ENCODE measurements around the gene YARS2.

Gene YARS2

DNA sequence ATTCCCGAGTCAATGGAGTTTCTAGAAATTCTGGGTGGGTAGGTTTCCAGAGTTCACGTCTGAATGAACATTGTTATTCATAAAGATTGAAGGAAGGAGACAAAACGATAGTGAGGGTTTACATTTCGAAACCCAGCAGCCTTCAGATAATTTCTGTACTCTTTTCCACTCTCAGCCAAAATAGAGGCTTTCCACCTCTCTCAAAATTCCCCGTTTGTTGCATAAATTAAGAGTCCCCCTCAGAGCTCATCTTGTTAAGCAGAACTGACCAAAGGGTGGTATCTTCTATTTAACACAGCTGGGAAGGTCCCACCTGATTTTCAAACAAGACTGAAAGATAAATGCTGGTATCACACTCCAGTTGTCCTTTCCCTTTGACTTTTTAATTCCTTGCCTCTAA, 21.5 kb upstream of the YARS2 start:
- Histone ChIP-seq H3K9me3 (ENCODE audit: insufficient read depth, low read depth, low read length) (no peaks in the 10 kb centered on the region), H3K27me3 (ENCODE audit: insufficient read depth, low read length) (no peaks in the 10 kb centered on the region), H3K4me1 (ENCODE audit: insufficient read depth, low read length) (no peaks in the 10 kb centered on the region; the same call in 1 of the 2 replicates), H3K9ac (ENCODE audit: low read depth, low read length) (no peak overlapping the region), H3K36me3 (ENCODE audit: insufficient read depth, low read depth, low read length) (no peaks in the 10 kb centered on the region), H3K4me3 (ENCODE audit: low read length) (no peak overlapping the region), H3K27ac (ENCODE audit: low read length) (no peak overlapping the region)

DNA sequence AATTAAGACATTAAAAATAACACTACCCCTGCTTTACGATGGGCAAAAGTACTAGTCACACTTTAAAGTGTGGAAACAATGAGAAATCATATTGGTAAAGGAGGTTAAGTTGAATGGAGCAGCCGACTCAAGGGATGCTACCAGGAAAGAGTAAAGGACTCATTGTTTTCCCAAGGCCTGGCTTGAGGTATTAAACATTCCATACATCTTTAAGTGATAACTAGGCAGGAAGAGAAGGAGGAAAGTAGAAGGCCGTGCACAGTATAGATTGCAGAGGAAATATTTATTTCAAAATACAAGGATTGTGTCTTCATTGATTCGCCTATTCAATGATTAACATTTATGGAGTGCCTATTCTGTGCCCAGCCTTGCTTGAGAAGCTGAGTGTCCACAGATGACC, 20.6 kb upstream of the YARS2 start:
- Histone ChIP-seq H3K4me1 (ENCODE audit: insufficient read depth, low read length) (no peaks in the 10 kb centered on the region; the same call in 1 of the 2 replicates), H3K9ac (ENCODE audit: low read depth, low read length) (no peak overlapping the region), H3K27ac (ENCODE audit: low read length) (no peak overlapping the region), H3K36me3 (ENCODE audit: insufficient read depth, low read depth, low read length) (no peaks in the 10 kb centered on the region), H3K4me3 (ENCODE audit: low read length) (no peak overlapping the region), H3K9me3 (ENCODE audit: insufficient read depth, low read depth, low read length) (no peaks in the 10 kb centered on the region), H3K27me3 (ENCODE audit: insufficient read depth, low read length) (no peaks in the 10 kb centered on the region)

DNA sequence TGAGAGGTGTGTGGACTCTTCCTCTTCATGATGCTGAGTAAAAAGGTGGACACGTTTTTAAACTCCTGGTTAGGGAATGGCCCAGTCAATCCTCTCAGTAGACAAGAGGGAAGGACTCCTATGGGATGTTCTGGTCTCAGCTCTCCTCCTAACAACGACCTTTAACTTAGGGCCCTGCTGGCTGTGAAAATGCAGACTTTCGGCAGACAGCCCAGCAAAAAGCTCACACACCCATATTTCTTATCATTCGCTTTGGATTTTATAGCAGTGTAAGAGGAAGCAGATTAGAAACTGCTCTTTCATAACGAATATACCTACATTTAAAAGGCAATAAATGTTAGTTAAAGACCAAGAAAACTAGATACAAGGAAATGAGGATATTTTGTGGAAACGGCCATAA, 18.0 kb upstream of the YARS2 start:
- no peaks in the 10 kb centered on the region for H3K27me3 ChIP-seq (ENCODE audit: insufficient read depth, low read length)
- H3K36me3 ChIP-seq (ENCODE audit: insufficient read depth, low read depth, low read length) = no peaks in the 10 kb centered on the region
- H3K4me1 ChIP-seq (ENCODE audit: insufficient read depth, low read length) = no peaks in the 10 kb centered on the region
- H3K9ac ChIP-seq (ENCODE audit: low read depth, low read length) = no peak overlapping the region
- H3K4me3 ChIP-seq (ENCODE audit: low read length) = no peak overlapping the region
- H3K27ac ChIP-seq (ENCODE audit: low read length) = no peak overlapping the region
- no peaks in the 10 kb centered on the region for H3K9me3 ChIP-seq (ENCODE audit: insufficient read depth, low read depth, low read length)

DNA sequence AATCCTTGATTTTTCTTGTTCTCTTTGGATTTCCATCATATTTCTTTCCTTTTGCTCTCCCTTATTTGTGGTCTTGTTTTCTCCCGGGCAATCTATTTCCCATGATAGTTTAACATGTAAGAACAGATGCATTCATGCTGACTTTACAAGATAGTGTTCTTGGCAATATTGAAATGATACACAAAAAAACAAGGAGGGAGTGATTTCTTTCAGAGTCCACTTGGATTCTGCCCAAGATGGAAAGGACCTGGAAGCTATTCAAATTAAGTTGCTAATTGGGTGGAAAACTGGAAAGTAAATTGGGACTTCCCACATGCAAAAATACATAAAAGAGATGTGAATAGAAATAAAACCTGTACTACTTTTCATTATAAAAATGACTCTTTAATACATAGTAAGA, 14.4 kb upstream of the YARS2 start:
- no peaks in the 10 kb centered on the region for H3K27me3 ChIP-seq (ENCODE audit: insufficient read depth, low read length)
- no peak overlapping the region for H3K4me3 ChIP-seq (ENCODE audit: low read length)
- H3K9me3 ChIP-seq (ENCODE audit: insufficient read depth, low read depth, low read length) = no peaks in the 10 kb centered on the region
- no peaks in the 10 kb centered on the region for H3K36me3 ChIP-seq (ENCODE audit: insufficient read depth, low read depth, low read length)
- no peak overlapping the region for H3K9ac ChIP-seq (ENCODE audit: low read depth, low read length)
- H3K27ac ChIP-seq (ENCODE audit: low read length) = no peak overlapping the region
- no peaks in the 10 kb centered on the region for H3K4me1 ChIP-seq (ENCODE audit: insufficient read depth, low read length)

DNA sequence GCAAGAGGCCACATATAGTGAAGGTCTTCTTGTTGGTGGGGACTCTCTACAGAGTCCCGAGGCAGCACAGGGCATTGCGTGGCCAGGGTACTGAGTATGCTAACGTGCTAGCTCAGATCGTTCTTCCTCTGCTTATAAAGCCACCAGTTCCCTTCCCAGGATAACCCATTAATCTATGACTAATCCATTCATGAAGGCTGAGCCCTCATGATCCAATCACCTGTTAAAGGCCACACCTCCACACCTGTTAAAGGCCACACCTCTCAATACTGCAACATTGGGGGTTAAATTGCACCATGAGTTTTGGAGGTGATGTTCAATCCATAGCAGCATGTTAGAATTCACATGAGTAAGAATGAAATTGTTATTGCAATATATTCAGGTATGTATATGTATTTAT, 12.8 kb upstream of the YARS2 start:
- no peak overlapping the region for H3K27ac ChIP-seq (ENCODE audit: low read length)
- H3K9me3 ChIP-seq (ENCODE audit: insufficient read depth, low read depth, low read length) = no peaks in the 10 kb centered on the region
- H3K4me3 ChIP-seq (ENCODE audit: low read length) = no peak overlapping the region
- H3K36me3 ChIP-seq (ENCODE audit: insufficient read depth, low read depth, low read length) = no peaks in the 10 kb centered on the region
- H3K9ac ChIP-seq (ENCODE audit: low read depth, low read length) = no peak overlapping the region
- H3K4me1 ChIP-seq (ENCODE audit: insufficient read depth, low read length) = no peaks in the 10 kb centered on the region
- H3K27me3 ChIP-seq (ENCODE audit: insufficient read depth, low read length) = no peaks in the 10 kb centered on the region

DNA sequence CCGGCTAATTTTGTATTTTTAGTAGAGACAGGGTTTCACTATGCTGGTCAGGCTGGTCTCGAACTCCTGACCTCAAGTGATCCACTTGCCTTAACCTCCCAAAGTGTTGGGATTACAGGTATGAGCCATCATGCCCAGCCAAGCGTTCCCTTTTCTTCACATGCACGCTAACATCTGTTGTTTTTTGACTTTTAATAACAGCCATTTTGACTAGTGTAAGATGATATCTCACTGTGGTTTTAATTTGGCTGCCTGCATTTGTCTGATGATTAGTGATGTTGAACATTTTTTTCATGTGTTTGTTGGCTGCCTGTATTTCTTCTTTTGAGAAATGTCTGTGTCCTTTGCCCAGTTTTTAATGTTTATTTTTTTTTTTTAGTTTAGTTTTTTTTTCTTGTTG, 10.2 kb upstream of the YARS2 start:
- H3K36me3 ChIP-seq (ENCODE audit: insufficient read depth, low read depth, low read length) = no peaks in the 10 kb centered on the region
- no peaks in the 10 kb centered on the region for H3K4me1 ChIP-seq (ENCODE audit: insufficient read depth, low read length)
- H3K9ac ChIP-seq (ENCODE audit: low read depth, low read length) = no peak overlapping the region
- H3K4me3 ChIP-seq (ENCODE audit: low read length) = no peak overlapping the region
- H3K27ac ChIP-seq (ENCODE audit: low read length) = no peak overlapping the region
- no peaks in the 10 kb centered on the region for H3K27me3 ChIP-seq (ENCODE audit: insufficient read depth, low read length)
- no peaks in the 10 kb centered on the region for H3K9me3 ChIP-seq (ENCODE audit: insufficient read depth, low read depth, low read length)

DNA sequence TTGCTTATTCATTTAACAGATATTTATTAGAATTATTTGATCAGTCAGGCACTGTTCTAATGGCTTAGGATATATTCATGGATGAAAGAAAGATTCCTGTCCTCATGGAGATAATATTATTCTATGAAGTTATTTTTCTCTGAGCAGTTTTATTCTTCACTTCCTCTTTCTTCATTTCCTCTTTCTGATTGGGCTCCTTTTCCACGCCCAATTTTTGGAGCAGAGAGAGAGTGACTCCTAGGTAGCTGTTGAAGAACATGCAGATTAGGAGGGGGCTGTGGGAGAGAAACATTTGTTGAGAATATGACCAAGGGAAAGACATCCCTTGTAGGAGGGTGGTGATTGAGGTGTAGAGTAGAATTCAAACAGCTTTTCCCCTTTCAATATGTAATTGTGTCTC, 6.0 kb upstream of the YARS2 start:
- Histone ChIP-seq H3K9me3 (ENCODE audit: insufficient read depth, low read depth, low read length) (no peaks in the 10 kb centered on the region), H3K4me1 (ENCODE audit: insufficient read depth, low read length) (no peaks in the 10 kb centered on the region), H3K27me3 (ENCODE audit: insufficient read depth, low read length) (no peaks in the 10 kb centered on the region), H3K4me3 (ENCODE audit: low read length) (no peak overlapping the region), H3K36me3 (ENCODE audit: insufficient read depth, low read depth, low read length) (no peaks in the 10 kb centered on the region), H3K27ac (ENCODE audit: low read length) (no peak overlapping the region), H3K9ac (ENCODE audit: low read depth, low read length) (no peak overlapping the region)

DNA sequence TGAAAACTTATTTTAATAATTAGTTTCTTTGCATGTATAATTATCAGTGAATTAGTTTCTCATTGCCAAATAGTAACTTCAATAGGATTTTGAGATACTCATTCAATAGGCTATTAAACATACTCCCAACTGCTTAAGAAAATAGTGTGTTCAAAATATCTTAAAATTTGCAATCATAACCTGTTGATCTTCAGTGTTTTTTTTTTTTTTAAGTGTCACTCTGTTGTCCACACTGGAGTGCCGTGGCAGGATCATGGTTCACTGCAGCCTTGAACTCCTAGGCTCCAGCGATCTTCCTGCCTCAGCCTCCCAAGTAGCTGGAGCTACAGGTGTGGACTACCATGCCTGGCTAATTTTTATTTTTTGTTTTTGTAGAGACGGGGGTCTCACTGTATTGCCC, 1.5 kb upstream of the YARS2 start:
- Histone ChIP-seq H3K9me3 (ENCODE audit: insufficient read depth, low read depth, low read length) (no peaks in the 10 kb centered on the region), H3K9ac (ENCODE audit: low read depth, low read length) (no peak overlapping the region), H3K4me1 (ENCODE audit: insufficient read depth, low read length) (no peaks in the 10 kb centered on the region; the same call in 1 of the 2 replicates), H3K27ac (ENCODE audit: low read length) (no peak overlapping the region), H3K27me3 (ENCODE audit: insufficient read depth, low read length) (no peaks in the 10 kb centered on the region), H3K36me3 (ENCODE audit: insufficient read depth, low read depth, low read length) (peaks cover 21% of the 10 kb centered on the region), H3K4me3 (ENCODE audit: low read length) (no peak overlapping the region)

DNA sequence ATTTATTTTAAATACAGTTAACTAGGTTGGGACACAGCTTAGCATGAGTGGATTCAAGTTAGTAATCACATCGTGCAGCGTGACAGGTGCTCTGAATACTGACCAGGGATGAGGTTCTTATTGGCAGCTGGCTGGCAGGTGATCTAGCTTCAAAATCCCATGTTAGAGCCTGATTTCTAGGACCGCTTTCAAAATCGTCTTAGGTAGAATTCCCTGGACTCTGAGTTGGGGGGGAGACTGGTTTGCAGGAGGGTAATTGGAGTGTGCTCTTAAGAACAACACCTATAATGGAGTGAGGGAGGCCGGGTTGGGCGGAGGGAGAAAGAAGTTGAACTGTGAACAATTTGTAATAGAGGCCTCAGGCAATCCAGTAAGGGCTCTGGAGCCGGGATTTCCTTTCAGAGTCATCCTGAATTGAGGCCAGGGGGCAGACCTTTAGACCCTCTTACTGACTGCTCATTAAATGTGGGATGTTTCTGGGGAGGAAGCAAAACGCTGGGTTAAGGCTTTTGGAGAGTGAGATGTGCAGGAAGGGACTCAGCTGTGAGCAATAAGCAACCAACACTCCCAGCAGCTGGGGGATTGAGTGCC, 874 bp upstream of the YARS2 start:
- H3K27me3 ChIP-seq (ENCODE audit: insufficient read depth, low read length) = no peaks in the 10 kb centered on the region
- H3K9ac ChIP-seq (ENCODE audit: low read depth, low read length) = peak overlapping the region; percentile 98; the same call in 1 of the 2 replicates
- H3K4me3 ChIP-seq (ENCODE audit: low read length) = peak overlapping the region; percentile 97; the same call in 1 of the 2 replicates
- no peak overlapping the region for H3K27ac ChIP-seq (ENCODE audit: low read length)
- peaks cover 27% of the 10 kb centered on the region for H3K36me3 ChIP-seq (ENCODE audit: insufficient read depth, low read depth, low read length)
- no peaks in the 10 kb centered on the region; the same call in 1 of the 2 replicates for H3K4me1 ChIP-seq (ENCODE audit: insufficient read depth, low read length)
- no peaks in the 10 kb centered on the region for H3K9me3 ChIP-seq (ENCODE audit: insufficient read depth, low read depth, low read length)

DNA sequence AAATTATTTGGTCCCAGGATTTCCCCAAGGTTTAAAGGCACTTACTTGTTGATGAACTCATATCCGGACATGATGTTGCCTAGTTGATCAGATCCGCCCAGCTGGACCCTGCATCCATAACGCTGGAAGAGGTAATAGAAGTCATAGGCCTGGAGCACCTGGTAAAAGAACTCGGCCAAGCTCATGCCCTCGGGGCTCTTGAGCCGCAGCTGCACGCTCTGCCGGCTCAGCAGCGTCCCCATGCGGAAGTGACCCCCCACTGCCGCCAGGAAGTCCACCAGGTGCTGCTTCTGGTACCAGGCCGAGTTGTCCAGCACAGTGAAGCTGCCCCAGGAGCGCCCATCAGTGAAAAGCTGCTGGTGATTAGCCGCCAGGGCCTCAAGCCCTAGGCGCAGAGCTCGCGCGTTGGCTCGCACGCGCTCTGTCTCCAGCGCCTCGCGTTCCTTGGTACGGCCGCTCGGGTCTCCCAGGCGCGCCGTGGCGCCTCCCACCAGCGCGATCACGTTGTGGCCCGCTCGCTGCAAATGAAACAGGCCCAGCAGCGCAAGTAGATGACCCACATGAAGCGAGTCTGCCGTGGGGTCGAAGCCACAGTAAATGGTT, 545 bp downstream of the YARS2 start:
- H3K4me3 ChIP-seq (ENCODE audit: low read length) = peak overlapping the region; percentile 97
- peaks cover 41% of the 10 kb centered on the region for H3K36me3 ChIP-seq (ENCODE audit: insufficient read depth, low read depth, low read length)
- H3K4me1 ChIP-seq (ENCODE audit: insufficient read depth, low read length) = no peaks in the 10 kb centered on the region; the same call in 1 of the 2 replicates
- H3K9me3 ChIP-seq (ENCODE audit: insufficient read depth, low read depth, low read length) = no peaks in the 10 kb centered on the region
- peak overlapping the region; percentile 98 for H3K27ac ChIP-seq (ENCODE audit: low read length)
- no peaks in the 10 kb centered on the region for H3K27me3 ChIP-seq (ENCODE audit: insufficient read depth, low read length)
- peak overlapping the region; percentile 98 for H3K9ac ChIP-seq (ENCODE audit: low read depth, low read length)

DNA sequence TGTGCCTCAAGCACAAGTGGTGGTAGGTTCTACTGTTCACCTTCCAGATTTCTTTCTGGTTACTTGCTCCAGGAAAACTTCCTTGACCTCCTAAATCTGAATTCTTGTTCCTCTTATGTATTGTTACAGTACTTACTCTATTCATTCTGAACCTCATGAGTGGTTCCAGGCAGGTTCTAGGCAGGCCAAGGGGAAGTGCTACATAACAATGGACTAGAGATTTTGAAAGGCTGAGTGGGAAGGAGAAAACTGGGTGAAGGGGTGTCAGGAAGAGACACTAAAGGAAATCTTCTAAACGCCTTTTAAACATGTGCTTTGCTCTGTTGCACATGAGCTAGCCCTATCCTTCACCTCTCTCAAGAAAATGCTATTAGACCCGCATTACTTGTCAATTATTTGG, 1.6 kb downstream of the YARS2 start:
- peak overlapping the region; percentile 30; the same call in 1 of the 2 replicates for H3K9ac ChIP-seq (ENCODE audit: low read depth, low read length)
- H3K27ac ChIP-seq (ENCODE audit: low read length) = no peak overlapping the region
- peaks cover 52% of the 10 kb centered on the region for H3K36me3 ChIP-seq (ENCODE audit: insufficient read depth, low read depth, low read length)
- no peaks in the 10 kb centered on the region; the same call in 1 of the 2 replicates for H3K4me1 ChIP-seq (ENCODE audit: insufficient read depth, low read length)
- no peaks in the 10 kb centered on the region for H3K27me3 ChIP-seq (ENCODE audit: insufficient read depth, low read length)
- H3K9me3 ChIP-seq (ENCODE audit: insufficient read depth, low read depth, low read length) = no peaks in the 10 kb centered on the region
- H3K4me3 ChIP-seq (ENCODE audit: low read length) = peak overlapping the region; percentile 97

DNA sequence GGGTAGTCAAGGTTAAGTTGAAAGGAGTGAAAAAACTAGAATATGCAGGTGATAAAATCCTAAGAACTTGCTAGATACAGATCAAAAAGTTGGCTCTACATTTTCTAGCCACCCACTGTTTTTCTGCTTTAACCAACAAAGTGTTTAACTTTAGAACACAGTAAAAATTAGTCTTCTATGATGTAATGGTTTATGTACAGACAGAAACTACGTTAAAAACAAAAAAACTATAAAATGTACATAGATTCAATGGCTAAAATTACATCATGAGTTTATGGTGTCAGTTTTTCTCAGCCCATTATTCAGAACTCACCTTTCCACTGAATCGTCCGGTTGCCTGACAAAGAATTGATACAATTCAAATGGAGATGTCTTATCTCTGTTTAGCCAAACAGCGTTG, 2.1 kb downstream of the YARS2 start:
- no peaks in the 10 kb centered on the region; the same call in 1 of the 2 replicates for H3K4me1 ChIP-seq (ENCODE audit: insufficient read depth, low read length)
- peak overlapping the region; percentile 97 for H3K4me3 ChIP-seq (ENCODE audit: low read length)
- no peak overlapping the region for H3K27ac ChIP-seq (ENCODE audit: low read length)
- no peaks in the 10 kb centered on the region for H3K27me3 ChIP-seq (ENCODE audit: insufficient read depth, low read length)
- H3K9ac ChIP-seq (ENCODE audit: low read depth, low read length) = no peak overlapping the region
- peaks cover 57% of the 10 kb centered on the region for H3K36me3 ChIP-seq (ENCODE audit: insufficient read depth, low read depth, low read length)
- H3K9me3 ChIP-seq (ENCODE audit: insufficient read depth, low read depth, low read length) = no peaks in the 10 kb centered on the region
